GM21529 (cell line): Measurements from ENCODE around the gene TFR2.

Source experiments
- ATAC-seq: cut with Tn5 transposase; IDR thresholded peaks from one replicate; pipeline ENCODE4 v1.9.1; 2021; ENCODE audit not compliant: unreplicated experiment

The TFR2 gene

GRCh38 chr7:100654908-100655831, 13.8 kb upstream of the TFR2 start:
- ATAC-seq = no peak

DNA sequence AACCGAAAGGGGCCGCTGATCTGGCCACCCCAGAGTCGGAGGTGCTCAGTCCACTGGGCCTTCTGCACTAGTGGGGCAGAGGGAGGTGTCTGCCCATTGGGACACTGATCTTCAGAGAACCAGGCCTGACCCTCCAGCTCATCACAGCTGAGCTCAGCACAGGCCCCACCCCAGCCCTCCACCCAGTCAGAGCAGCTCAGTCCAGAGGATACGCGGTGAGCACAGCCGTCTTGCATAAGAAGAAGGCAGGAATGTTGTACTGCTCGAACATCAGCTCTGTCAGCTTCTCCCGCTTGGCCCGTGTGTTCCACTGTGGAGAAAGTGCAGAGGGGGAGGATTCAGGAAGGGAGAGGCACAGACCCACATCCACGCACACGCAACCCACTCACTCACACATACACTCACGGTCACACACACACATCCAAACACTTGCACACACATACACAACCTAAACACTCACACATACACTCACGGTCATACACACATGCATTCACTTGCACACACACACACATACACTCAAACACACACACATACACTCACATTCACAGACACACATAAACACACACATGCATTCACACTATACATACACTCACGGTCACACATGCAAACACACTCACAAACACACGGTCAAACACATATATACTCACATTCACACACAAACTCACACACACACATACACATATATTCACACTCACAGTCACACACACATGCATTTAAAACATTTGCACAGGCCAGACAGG, 8.6 kb upstream of the TFR2 start:
- no peak for ATAC-seq

DNA sequence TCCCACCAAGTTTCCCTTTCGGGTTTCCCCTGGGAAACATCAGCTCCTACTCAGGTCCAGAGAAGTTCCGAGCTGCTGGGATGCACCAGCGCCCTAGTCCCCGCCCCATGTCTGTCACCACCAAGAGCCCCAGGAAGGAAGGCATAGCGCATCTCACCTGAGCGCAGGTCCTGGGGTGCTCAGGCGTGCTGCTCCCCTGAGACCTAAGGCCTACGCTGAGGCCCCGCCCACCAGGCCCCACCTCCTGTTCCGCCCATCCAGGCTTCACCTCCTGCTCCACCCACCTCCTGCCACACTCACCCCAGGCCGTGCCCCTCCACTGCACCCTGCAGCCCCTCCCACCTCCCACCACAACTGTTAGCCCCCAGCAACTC, 1.2 kb upstream of the TFR2 start:
- ATAC-seq = no peak

- no peak for ATAC-seq
Measured at GRCh38 chr7:100641860-100642533, 645 bp upstream of the TFR2 start.

- ATAC-seq = no peak
Measured at GRCh38 chr7:100640517-100641440, 573 bp downstream of the TFR2 start.

- ATAC-seq = no peak
Measured at GRCh38 chr7:100639995-100640516, 1.3 kb downstream of the TFR2 start.

DNA sequence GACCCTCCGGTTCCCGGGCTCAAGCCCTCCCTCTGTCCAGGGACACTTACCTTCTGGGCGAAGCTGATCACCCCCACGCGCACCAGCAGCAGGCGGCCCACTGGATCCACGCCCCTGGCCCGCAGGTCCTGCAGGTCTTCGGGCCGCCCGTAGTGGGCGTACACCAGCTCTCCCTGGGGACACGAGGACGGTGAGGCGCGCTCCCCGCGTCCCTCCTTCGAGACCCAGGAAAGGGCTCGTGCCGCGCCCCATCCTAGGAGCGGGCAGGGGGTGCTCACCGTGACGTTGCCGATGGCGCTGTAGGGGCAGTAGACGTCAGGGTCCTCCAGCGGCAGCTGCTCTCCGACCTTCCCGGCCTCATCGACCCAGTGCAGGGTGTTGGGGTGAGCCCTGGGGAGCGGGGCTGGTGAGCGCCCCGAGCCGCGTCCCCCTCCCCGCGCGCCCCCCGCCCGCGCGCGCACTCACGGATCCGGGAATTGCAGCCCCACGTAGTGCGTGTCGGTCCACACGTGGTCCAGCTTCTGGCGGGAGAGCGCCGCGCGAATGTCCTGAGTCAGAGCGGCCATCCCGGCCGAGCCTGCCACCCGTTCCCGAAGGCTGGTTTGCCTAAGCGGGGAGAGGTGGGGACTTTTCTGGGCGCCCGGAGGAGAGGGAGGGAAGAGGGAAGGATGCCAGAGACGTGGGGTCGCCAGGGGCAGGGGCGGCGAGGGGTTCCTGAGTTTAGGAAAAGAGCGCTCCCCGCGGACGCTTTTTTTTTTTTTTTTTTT, 8.2 kb downstream of the TFR2 start:
- ATAC-seq = peak; percentile 55

DNA sequence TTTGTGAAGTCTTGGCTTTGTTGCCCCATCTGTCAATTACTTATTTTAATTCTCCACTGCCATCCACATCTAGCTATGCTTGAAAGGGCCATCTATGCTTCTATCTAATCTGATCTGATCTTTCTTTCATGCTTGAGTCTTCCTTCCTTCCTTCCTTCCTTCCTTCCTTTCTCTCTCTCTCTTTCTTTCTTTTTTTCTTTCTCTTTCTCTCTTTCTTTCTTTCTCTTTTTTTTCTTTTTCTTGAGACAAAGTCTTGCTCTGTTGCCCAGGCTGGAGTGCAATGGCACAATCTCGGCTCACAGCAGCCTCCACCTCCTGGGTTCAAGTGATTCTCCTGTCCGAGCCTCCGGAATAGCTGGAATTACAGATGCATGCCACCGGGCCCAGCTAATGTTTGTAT, 11.3 kb downstream of the TFR2 start:
- no peak for ATAC-seq

DNA sequence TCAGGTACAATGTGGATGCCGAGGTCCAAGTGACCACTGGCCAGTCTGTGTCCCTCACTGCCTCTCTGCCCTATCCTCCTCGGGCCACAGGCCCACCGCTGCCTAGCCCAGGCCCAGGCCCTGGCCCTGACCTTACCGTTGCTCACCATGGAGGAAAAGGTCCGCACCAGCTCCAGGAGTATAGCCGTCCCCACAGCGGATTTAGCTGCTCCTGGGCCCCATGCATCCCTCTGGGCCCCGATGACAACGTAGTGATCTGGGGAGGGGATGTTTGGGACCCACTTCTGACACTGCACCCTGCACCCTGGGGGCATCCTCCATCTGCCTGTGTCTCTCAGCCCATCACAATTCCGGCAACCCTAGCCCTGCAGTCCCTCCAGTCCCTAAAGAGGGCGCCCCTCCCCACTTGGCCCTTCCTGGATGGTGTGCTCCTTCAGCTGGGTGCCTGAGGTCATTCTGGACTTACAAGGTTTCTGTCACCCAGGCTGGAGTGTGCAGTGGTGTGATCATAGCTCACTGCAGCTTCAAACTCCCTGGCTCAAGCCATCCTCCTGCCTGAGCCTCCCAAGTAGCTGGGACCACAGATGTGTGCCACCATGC, 12.1 kb downstream of the TFR2 start:
- ATAC-seq = no peak

DNA sequence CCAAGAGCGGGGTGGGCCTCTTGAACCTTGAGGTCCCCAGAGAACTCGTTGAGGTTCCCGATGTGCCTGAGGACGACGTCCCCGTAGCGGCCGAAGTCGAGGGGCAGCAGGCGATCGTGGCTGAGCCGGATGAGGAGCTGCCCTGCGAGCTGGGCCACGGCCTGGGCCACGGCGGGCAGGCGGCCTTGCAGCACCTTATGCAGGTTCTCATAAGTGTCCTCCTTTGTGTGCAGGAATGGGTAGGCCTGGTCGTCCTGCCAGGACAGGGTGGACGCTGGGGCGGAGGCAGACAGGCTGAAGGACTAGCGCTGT, 14.2 kb downstream of the TFR2 start:
- ATAC-seq = no peak

GRCh38 chr7:100626530-100627237, 14.7 kb downstream of the TFR2 start:
- ATAC-seq = peak; percentile 86

DNA sequence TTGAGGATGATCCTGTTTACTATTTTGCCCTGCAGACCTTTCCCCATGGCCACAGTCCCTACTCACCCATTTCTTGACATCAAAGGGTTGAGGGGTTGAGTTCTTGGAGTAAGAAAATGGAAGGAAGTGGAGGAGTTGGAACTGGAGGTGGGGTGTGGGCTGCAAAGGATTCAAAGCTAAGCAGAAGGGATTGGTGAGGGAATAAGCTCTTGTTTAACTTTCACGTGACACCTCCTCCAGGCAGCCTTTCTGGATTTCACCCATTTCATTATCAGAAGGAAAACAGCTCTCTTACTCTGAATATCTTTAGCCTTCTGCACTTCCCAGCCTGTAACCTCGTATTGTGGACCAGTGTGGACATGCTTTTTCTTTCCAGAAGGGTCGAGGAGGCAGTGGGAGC, 15.3 kb downstream of the TFR2 start:
- ATAC-seq = no peak

DNA sequence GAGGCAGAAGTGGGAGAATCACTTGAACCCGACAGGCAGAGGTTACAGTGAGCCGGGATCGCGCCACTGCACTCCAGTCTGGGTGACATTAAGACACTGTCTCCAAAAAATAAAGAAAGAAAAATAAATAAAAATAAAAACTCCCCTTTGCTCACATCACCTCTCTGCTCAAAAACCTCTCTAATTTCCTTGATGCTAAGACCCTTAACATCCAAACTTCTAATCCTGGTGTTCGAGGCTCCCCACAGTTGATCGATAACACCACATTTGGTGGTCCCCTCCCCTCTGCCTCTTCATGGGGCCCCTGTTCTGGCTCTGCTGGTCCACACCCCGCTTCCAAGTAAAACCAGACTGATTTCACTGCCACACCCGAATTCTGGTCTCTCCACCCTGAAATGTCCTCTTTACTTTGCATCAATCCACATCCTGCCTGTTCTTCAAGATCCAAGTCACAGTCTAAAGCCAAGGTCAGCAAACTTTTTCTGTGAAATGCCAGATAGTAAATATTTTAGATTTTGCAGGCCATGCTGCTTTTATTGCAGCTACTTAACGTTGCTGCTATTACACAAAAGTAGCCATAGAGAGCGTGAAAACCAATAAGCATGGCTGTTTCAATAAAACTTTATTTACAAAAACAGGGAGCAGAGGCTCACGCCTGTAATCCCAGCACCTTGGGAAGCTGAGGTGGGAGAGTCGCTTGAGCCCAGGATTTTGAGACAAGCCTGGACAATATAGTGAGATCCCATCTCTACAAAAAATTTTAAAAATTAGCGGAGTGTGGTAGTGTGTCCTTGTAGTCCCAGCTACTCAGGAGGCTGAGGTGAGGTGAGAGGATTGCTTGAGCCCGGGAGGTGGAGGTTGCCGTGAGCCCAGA, 17.2 kb downstream of the TFR2 start:
- ATAC-seq = no peak

DNA sequence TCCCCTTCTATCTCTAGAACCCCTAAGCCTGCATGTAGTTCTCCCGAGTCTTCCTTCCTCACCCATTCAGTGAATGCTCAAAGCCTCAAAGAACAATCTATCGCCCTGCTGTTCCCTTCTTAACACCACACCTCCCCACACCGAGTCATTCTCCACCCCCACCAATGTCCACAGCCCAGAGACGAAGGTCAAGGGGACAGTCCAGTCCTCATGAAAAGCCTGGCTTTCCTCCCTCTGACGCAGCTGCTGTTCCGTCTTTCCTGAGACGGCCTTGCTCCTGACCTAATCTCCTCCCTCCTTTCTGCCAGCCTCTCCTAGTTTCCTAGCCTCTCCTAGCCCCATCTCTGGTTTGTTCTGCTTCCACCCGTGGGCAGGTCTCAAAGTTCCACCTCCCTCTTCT, 19.8 kb downstream of the TFR2 start:
- ATAC-seq = no peak

DNA sequence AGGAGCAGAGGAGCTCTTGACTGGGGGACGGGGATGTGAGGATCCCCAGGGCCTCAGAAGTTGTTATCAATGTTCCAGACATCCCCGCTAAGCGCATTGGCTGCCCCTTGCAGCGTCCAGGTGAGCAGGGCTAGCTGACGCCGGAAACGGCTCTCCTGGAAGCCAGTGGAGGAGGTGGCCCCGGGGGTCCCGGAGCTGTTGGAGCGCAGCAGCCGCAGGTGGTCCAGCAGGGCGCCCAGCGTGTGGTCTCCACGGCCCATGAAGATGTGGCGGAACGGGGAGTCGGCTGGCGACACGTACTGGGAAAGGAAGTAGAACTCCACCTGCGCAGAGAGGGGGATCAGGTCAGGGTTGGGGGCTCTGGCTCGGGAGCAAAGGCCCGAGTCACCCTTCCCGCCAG, 20.5 kb downstream of the TFR2 start:
- no peak for ATAC-seq

- ATAC-seq = no peak
Measured at GRCh38 chr7:100620239-100620638, 21.1 kb downstream of the TFR2 start.

DNA sequence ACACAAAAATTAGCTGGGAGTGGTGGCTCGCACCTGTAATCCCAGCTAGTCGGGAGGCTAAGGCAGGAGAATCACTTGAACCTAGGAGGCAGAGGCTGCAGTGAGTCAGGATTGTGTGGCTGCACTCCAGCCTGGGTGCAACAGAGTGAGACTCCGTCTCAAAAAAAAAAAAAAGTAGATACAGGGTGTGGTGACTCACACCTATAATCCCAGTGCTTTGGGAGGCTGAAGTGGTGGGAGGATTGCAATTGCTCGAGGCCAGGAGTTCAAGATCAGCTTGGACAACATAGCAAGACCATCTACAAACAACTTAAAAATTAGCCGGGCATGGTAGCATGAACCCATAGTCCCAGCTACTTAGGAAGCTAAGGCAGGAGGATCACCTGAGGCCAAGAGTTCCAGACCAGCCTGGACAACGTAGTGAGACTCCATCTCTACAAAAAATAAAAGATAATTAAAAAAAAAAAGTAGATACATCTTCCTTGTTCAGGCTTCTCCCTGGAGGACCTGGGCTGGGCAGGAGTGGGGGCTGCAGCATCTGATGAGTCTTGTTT, 27.0 kb downstream of the TFR2 start:
- no peak for ATAC-seq
